NOMO-1 treated with DMSO at 0.1 percent for 48 hours (cell line): ENCODE measurements around the gene ST6GALNAC4.
"Not testable (repeated sequence)": the region's sequence is repeated elsewhere in the genome, so short reads cannot be mapped to it uniquely, and the experiment has no call there.

Source experiments
- DNase-seq: peaks from one replicate; lab custom pipeline; 2025; ENCODE audit not compliant: unreplicated experiment; lab: John Stamatoyannopoulos, UW

ST6GALNAC4 gene

DNA sequence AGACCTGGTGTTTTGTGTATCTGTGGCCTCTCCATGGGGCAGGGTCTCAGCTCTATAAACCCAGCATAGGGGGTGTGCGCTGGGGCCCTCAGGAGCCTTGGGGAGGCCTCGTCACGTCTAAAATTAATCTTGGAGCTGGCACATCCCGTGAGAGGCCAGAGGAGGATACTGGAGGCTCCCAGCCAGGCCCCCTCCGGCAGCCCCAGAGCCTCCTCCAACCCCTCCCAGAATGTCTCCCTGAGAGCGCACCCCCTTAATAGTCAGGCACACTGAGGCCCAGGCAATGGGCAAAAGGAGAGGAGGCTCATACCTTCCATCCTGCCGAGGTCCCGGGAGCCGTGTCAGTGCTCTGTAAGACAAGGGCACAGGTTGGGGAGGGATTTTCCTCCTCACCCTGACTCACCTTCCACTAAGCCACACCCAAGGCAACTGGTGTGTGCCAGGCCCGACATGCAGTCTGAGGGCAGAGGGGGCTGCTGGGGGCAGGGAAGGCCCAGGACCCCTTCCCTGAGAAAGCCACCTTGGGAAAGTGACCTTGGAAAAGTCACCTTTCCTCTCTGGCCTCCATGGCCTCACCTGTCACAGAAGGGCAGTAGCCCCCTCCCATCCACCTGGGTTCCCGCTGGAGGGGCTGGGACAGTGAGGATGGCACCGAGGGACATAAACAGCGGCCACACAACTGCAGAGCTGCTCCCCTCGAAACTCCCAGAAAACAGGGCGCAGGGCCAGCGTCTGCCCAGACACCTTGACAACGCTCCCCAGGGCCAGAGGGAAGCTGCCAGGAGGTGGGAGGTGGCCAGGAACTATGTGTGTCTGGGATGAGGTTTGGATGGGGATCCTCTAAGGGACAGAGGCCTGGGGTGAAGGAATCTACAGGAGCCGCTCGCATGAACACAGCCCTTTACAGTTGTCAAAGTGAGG, 42.3 kb downstream of the ST6GALNAC4 start:
- DNase-seq = no peak

DNA sequence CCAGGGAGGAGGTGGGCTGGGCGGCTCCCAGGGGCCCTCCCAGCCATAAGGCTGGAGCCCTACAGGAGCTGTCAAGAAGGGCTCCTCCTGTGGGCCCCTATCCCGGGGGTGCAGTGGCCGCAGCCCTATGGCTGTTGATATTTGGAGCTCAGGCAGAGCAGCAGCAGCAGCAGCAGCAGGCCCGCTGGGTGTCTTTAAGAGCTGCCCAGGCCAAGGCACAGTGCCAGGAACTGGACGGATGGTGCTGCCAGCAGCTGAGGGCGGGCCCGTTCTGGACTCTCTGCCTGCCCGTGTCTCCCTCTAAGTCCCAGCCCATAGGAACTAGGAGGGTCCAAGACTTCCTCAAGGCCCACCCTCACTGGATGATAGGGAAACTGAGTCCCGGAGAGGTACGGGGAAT, 43.0 kb downstream of the ST6GALNAC4 start:
- DNase-seq = no peak

DNA sequence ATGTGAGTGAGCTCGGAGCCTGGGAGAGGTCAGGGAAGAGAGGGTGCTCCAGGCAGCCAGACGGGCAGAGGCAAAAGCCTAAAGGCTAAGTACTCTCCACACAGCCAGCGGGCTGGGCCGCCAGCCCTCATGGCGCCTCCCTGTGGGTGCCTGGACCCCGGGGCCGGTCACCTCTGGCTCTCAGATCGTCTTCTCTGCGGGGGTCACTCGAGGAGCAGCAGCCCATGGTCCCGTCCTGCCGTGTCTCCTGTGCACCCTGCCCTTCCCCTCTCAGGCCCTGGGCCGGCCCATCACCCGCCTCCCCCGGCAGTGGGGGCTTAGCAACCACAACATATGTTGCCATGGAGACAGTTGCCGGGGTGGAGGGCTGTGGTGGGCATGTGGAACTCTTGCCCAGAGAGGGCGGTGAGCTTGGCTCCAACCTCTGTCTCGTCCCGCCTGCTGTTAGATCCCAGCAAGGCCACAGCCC, 43.6 kb downstream of the ST6GALNAC4 start:
- no peak for DNase-seq

DNA sequence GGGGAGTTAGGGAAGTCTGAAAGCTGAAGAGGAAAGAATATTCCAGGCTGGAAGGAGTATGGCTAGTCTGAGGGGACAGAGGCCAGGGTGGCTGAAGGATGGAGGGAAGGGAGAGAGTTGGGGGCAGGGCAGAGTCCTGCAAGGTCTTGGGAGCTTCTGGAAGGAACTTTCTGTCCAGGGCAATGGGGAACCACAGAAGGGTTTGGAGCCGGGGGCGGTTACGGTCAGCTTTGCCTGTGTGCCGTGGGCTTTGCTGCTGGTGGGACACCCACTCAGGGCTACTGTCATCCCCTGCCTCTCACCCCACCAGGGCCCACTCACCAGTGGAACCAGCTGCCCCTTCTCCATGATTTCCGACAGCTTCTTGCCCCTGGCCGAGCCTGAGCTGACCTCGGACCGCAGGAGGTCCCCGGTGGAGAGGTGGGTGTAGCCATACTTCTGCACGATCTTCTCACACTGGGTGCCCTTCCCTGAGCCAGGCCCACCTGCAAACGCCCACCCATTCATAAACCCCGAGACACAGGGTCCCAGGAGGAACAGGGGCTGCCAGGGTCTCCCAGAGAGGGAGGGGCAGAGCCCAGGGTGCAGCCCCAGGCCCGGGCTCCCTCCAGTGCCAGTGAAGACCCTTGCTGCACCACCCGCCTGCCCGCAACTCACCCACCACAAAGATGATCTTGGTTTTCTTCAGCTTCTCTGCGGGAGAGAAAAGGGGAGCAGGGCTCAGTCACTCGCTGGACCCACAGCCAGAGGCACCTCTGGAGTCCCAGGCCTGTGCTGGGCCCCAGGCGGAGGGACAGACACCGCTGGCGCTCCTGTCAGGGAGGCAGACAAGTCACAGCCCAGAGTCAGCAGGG, 44.2 kb downstream of the ST6GALNAC4 start:
- no peak for DNase-seq

DNA sequence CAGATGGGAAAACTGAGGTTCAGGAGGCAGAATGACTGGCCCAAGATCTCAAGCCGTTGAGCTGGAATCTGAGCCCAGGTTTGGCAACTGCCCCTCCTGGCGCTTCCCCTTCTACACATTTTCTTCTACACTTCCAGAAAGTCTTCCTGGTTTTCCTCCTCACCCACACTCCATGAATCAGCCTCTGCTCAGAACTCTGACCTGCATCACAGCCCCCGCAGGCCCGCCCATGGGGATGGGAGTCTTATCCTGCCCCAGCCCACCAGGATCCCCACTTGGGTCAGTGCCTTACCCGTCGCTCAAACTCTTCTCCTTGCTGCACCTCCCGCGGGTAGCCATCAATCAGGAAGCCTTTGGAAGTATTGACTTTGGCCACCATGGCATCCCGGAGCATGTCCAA, 45.3 kb downstream of the ST6GALNAC4 start:
- DNase-seq = no peak

DNA sequence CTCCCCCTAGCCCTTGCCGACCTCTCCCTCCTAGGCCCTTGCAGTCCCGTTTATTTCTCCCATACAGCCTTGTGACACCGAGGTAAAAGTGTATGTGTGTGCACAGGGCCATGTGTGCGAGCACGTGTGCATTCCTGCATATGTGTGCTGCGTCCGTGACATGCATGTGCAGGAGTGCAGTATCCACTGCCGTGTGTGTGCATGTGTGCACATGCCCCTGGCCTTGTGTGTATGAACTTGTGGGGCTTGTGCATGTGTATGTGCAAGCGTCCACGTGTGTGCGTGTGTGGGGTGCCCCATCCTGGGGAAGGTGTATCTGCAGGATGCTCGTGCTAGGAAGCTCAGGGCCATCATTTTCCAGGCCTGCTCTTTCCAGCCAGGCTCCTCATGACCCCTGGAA, 46.0 kb downstream of the ST6GALNAC4 start:
- no peak for DNase-seq

DNA sequence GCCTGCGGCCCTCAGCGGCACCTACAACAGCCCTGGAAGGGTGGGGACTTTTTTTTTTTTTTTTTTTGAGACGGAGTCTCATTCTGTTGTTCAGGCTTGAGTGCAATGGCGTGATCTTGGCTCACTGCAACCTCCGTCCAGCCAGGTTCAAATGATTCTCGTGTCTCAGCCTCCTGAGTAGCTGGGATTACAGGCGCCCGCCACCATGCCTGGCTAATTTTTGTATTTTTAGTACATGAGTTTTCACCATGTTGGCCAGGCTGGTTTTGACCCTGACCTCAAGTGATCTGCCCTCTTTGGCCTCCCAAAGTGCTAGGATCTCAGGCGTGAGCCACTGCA, 46.7 kb downstream of the ST6GALNAC4 start:
- DNase-seq = not testable (repeated sequence)

DNA sequence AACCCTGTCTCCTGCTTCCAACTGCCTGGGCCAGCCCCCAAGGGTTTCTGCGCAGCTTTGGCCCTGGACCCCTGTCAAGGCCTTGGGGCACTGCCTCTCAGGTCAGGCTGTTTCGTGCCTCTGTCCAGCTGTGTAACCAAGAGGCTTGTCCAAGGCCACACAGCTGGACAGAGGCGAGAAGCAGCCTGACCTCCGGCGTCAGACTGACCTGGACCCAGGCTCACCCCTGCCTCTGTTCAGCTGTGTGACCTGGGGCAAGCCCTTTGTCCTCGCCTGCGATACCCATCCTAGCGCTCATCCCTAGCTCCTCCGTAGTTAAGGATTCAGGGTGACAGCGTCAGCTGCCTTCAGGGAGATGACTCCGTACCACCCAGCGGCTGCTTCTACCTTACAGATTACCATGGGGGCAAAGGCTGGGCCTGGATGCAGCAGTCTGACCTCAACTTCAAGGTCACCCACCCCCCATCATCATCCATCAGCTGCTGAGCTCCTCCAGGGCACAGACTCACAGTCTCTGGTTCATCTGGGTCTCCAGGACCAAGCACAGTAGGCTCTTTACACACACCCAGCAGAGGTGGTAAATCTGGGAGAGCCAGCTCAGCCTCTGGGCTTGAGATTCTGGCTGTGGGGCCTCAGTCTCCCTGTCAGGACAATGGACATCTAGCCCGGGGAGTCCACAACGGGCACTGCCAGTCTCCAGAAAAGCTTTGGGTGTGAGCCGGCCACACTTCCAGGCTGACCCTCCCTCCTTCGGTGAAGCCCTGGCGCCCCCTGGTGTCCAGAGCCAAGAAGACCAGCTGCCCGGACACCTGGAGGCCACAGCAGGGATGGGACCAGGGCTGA, 47.3 kb downstream of the ST6GALNAC4 start:
- DNase-seq = peak; percentile 70

DNA sequence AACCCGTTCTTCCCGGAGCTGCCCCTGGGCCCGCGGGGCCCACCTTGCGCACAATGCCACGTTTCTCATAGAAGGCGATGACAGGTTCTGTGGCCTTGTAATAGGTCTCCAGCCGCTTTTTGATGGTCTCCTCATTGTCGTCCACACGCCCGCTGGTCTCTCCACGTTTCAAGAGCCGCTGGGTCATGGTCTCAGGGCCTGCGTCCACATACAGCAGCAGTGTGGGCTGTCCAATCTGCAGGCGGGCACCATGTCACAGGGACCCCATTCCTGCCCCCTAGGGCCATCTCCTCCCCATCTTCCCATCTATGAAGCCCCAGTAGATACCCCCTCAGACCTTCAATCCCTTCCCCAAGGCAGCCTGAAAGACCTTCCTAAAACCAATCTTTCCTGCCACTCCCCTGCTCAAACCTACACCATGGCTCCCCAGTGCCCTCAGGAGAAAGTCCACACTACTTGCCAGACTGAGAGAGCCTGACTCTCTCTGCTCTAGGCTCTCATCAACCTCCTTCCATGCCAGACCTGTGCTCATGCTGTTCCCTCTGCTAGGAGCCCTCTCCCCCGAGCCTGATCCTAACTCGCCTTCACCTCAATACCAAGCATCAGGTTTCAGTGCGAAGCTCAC, 48.5 kb downstream of the ST6GALNAC4 start:
- DNase-seq = no peak

DNA sequence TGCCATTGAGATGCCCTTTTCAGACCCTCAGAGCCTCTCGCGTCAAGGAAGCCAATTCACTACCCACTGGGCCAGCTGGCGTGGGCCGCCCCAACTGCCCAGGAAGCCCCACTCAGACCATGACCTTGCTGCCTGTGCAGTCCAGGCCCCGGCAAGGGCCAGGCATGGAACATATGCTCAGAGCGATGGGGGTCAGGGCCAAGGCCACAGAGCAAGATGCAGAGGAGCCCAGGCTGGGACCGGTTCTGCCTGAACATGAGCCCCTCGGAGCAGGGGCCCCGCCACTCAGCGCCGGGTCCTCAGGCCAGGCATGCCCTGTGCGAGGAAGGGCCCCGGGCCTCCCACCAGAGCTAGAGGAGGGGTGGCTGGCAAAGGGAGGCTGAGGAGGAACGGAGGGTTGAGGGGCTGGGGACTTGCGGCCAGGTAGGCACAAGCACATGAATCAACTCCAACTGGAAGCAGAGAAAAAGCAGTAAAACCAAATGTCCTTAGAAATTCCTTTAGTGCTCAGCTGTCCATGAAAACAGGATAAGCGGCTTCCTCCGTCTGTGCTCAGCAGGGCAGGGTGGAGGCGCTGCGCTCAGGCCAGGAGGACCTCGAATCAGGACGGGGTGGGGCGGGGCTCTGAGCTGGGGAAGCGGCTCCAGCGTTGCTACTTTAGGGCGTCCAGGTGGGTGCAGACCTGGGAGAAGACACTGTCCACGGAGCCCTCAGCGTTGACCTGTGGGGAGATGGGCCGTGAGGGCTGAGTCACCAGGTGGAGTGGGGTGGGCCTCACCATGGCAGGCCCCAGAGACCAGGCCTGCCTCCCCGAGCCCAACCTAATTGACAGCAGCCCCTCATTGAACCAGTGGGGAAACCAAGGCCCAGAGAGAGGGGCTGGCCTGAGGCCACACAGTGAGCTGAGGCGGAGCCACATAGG, 49.2 kb downstream of the ST6GALNAC4 start:
- no peak for DNase-seq

DNA sequence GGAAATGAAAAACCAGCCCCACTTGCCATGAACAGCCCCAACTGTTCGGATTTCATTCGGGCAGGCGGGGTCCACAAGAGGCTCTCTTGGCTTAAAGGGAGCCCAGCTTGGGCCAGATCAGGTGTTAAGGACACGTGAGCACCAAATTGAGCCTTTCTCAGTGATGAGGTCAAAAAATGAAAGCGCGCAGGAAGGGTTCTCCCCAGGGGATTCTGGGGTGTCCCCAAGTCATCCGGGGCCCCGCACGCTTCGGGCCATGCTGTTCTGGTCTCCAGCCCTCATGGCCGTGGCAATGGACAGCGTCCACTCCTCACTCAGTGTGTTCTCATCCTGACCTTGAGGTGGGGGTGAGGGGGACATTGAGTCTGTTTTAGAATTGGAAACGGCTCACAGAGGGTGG, 50.3 kb downstream of the ST6GALNAC4 start:
- DNase-seq = no peak

DNA sequence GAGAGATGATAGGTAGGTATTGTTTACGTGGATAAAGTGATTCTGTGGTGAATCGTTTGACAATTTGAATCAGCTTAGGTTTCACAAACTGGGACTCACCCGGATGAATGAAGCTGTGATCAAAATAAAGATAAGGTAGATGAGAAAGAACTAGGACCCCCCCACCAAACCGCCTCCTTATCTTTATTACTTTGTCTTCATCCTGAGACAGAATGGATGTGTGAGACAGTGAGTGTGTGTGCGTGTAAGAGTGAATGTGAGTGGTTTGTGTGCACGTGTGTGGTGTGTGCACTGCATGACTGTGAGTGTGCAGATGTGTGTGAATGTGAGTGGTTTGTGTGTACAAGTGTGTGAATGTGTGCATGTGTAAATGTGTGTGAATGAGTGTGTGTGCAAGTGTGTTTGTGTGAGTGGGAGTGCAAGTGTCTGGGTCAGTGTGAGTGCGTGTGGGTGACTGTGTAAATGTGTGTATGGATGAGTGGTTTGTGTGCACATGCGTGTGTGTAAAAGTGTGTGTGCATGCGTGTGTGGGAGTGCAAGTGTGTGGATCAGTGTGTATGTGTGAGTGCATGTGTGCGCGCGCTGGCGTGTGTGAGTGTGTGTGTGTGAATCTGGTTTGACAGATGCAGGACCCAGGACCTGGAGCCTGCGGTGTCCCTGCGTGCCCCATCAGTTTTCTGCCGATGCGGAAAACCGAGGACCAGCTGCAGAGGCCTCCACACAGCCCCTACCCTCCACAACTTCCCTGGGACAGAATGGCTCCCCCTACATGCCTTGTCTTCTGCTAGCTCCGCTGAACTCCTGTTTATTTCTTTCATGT, 51.0 kb downstream of the ST6GALNAC4 start:
- no peak for DNase-seq

DNA sequence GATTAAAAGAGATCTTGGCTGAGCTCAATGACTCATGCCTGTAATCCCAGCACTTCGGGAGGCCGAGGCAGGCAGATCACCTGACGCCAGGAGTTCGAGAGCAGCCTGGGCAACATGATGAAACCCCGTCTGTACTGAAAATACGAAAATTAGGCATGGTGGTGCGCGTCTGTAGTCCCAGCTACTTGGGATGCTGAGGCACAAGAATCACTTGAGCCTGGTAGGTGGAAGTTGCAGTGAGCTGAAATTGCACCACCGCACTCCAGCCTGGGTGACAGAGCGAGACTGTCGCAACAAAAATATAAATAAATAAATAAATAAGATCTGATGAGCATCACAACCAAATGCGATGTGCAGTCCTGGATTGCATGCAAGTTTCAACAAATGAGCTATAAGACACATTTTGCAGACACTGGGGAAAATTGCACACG, 53.6 kb downstream of the ST6GALNAC4 start:
- no peak for DNase-seq

DNA sequence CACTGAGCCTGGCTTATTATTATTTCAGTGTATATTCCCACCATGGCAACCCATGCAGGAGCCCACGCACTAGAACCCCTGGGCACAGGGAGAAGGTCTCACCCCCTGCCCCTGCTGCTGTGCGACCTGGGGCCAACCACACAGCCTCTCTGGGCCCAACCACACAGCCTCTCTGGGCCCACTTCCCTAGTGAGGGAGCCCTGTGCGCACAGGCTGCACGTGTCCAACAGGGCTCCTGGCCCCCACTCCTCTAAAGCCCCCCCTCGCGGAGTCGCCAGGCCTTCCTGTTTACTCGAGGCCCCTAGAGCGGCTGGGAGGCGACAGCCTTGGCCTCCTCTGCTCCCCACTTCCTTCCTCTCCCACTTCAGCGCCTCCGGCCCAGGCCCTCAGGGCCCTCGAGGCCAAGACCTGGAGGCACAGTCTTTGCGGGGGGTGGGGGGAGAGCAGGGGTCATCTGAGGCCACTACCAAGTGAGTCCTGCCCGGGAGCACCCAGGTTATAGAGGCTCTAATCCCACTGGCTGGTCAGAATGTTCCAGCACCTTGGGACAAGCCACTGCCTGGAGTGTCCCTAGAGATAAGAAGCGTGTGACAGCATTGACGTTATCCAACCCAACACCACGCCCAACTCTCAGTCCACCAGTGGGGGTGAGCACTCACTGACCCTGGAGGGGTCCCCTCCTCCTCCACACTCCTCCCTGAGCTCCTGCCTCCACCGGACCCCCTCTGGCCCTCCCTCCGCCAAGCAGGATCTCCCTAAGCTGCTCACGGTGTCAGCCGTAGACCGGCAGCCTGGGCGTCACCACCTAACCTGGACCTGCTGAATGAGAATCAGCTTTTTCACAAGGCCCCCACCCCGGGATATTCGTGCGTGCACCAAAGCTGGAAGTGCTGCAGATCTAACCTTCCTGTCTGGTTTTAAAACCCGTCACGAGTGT, 54.5 kb downstream of the ST6GALNAC4 start:
- peak; percentile 84 for DNase-seq

DNA sequence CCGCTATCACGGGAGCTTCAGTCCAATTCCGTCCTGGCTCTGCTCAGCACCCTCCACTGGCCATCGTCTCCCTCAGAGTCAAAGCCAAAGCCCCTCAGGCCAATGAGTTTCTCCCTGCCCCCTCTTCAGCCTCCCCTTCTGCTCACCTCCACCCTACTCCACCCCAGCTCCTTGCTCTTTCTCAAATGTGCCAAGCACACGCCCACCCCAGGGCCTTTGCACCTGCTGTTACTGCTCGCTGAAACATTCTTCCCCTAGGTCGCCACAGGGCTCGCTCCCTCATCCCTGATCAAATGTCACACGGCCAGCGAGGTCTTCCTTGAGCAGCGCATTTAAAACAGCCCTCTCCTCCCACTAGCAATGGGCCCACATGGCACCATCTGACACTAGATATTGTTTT, 56.1 kb downstream of the ST6GALNAC4 start:
- no peak for DNase-seq

DNA sequence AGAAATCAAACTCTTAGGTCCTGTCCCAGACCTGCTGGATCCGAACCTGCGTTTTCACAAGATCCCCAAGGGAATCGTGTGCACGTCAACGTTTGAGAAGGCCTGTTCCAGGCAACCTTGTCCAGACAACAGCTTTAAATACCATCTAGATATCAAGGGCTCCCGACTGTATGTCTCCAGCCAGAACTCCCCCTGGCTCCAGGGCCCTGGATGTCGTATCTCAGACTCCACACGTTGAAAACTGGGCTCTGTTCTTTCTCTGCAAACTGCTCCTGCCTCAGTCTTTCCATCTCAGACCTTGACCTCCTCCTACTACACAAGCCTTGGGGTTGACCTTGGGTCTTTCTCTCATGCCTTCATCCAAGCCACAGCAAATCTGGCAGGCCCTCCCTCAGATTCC, 56.6 kb downstream of the ST6GALNAC4 start:
- no peak for DNase-seq

DNA sequence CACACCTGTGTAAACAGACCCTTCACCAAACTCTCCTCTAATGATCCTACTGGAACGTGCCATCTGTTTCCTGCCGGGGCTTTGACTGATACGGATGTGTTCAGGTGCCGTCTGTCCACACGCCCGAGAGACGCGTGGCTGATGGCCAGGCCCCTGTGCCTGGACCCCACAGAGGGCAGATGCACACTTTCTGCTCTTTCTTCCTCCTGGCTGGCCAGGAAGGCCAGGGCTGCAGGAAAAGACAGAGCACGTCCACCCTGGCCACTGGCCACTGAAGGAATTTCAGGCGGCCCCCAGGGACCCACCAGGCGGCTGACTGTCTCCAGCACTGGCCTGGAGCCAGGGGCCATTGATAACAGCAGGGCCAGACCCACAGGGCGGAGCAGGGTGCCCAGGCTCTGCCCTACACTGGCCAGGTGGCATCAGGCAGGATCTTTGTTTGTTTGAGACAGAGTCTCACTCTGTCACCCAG, 58.8 kb downstream of the ST6GALNAC4 start:
- DNase-seq = no peak
